IMR-90 (cell line): ENCODE measurements around the gene CTIF.

ENCODE experiments used
- CEBPB ChIP-seq: IDR thresholded peaks from 2 replicates; pipeline ENCODE4 v1.6.1; 2012; ENCODE audit warnings: low read depth, low read length, improper control_type of control experiment
- CTCF ChIP-seq: conservative IDR thresholded peaks from 2 replicates; pipeline ENCODE4 v1.5.1; 2012; ENCODE audit warnings: mild to moderate bottlenecking, low read depth, low read length, improper control_type of control experiment
- ELK1 ChIP-seq: fragments of 150-350 bp; IDR thresholded peaks from 2 replicates; pipeline ENCODE4 v1.6.1; 2016; ENCODE audit warnings: low read depth, mild to moderate bottlenecking, low read length, moderate library complexity, borderline replicate concordance
- FOS ChIP-seq: fragments of 150-350 bp; IDR thresholded peaks from 2 replicates; pipeline ENCODE4 v1.6.1; 2016; ENCODE audit warnings: low read depth, low read length
- MAZ ChIP-seq: IDR thresholded peaks from 2 replicates; pipeline ENCODE4 v1.6.1; 2012; ENCODE audit warnings: low read depth, mild to moderate bottlenecking, low read length, improper control_type of control experiment, moderate library complexity, borderline replicate concordance
- MXI1 ChIP-seq: IDR thresholded peaks from 2 replicates; pipeline ENCODE4 v1.6.1; 2012; ENCODE audit warnings: low read depth, mild to moderate bottlenecking, low read length, moderate library complexity, borderline replicate concordance
- NFE2L2 ChIP-seq: fragments of 150-350 bp; IDR thresholded peaks from 2 replicates; pipeline ENCODE4 v1.6.1; 2016; ENCODE audit warnings: low read depth, mild to moderate bottlenecking, low read length
- POLR2A ChIP-seq: IDR thresholded peaks from 2 replicates; pipeline ENCODE4 v1.6.1; 2012; ENCODE audit warnings: mild to moderate bottlenecking, low read depth, low read length
- RAD21 ChIP-seq: IDR thresholded peaks from 2 replicates; pipeline ENCODE4 v1.6.1; 2012; ENCODE audit warnings: low read length, improper control_type of control experiment
- RCOR1 ChIP-seq: IDR thresholded peaks from 2 replicates; pipeline ENCODE4 v1.6.1; 2012; ENCODE audit warnings: mild to moderate bottlenecking, low read length, improper control_type of control experiment; ENCODE audit not compliant: insufficient replicate concordance
- RFX5 ChIP-seq: IDR thresholded peaks from 2 replicates; pipeline ENCODE4 v1.8.0; 2012; ENCODE audit warnings: low read depth, mild to moderate bottlenecking, low read length, moderate library complexity
- SMC3 ChIP-seq: fragments of 150-350 bp; IDR thresholded peaks from 2 replicates; pipeline ENCODE4 v1.6.1; 2016; ENCODE audit warnings: low read depth, mild to moderate bottlenecking, antibody characterized with exemption, low read length, moderate library complexity

GRCh38 chr18:48803951-48804855 lies 265.4 kb downstream of the CTIF start:
- TF ChIP-seq RFX5 (no peak), POLR2A (no peak), CTCF (no peak), SMC3 (no peak), CEBPB (no peak), MAZ (no peak), ELK1 (no peak), RCOR1 (no peak), FOS (no peak), RAD21 (no peak), NFE2L2 (no peak), MXI1 (no peak)
